HCT116 (cell line): ENCODE results near the gene PURA. TPM values are rescaled to one million over a fixed set of nuclear protein-coding genes. Genes with fewer than 3 reads are reported as not detected.

Source experiments
- ATAC-seq: fragments of 200-7000 bp; cut with Tn5 transposase; 2 replicates; pipeline ENCODE4 v1.9.1; 2020; ENCODE audit warnings: mild to moderate bottlenecking, moderate library complexity
- BruUV-seq: library from RNA; stranded (reverse); fragments of 400-500 nt; replicated peaks from 2 replicates; lab custom pipeline; 2021; lab: Mats Ljungman, UMichigan
- CTCF ChIA-PET: fragments of 300-600 bp; sonication (Branson Sonifier 250); formaldehyde crosslinking; loops from one replicate; lab custom pipeline; 2021; ENCODE audit warnings: antibody characterized with exemption; lab: Charles Lee
- POLR2A ChIA-PET: fragments of 300-600, 350-600 bp; sonication (Branson Sonifier 250); formaldehyde crosslinking; loops from one replicate; lab custom pipeline; 2021; ENCODE audit warnings: antibody characterized with exemption; lab: Charles Lee
- RAD21 ChIA-PET, 2 experiments: fragments of 300-600 bp; sonication (Branson Sonifier 250); formaldehyde crosslinking; loops; one replicate each; lab custom pipeline; 2023; ENCODE audit warnings: low total read pairs in 2 of 2; ENCODE audit not compliant: uncharacterized antibody in 2 of 2, unreplicated experiment in 2 of 2, low non-redundant PET in 1 of 2; lab: Charles Lee
- DNase-seq: peaks from one replicate; pipeline ENCODE4 v3.0.0-alpha.2; 2010; ENCODE audit warnings: low read depth, low spot score
- H2AFZ ChIP-seq: fragments of 200-600 bp; shearing (Covaris generic), sonication (generic); 2 replicates; pipeline ENCODE4 v1.6.1; 2017; ENCODE audit warnings: low read depth, mixed run types, mixed read lengths, antibody characterized with exemption, low read length; ENCODE audit not compliant: poor library complexity, severe bottlenecking
- H3K27ac ChIP-seq: 2 replicates; pipeline ENCODE4 v1.5.1; 2012; ENCODE audit warnings: low read depth, low read length
- H3K27me3 ChIP-seq: fragments of 200-600 bp; sonication (generic); 2 replicates; pipeline ENCODE4 v1.6.1; 2016; ENCODE audit warnings: mixed run types, low read length, mixed read lengths; ENCODE audit not compliant: insufficient read depth
- H3K36me3 ChIP-seq, 2 experiments: fragments of 200-500 bp in 1 of 2; fragments of 200-600 bp in 1 of 2; sonication (Bioruptor generic) in 1 of 2; sonication (generic) in 1 of 2; 2 replicates each; pipeline versions ENCODE4 v1.5.1 to v1.6.1; 2014 to 2016; ENCODE audit warnings: low read length in 2 of 2, inconsistent platforms in 1 of 2, mixed read lengths in 1 of 2, mixed run types in 1 of 2; ENCODE audit not compliant: insufficient read depth in 2 of 2, control insufficient read depth in 1 of 2
- H3K4me1 ChIP-seq, 2 experiments: fragments of 200-600 bp in 1 of 2; sonication (generic) in 1 of 2; 2 replicates each; pipeline versions ENCODE4 v1.5.1 to v1.6.1; 2012 to 2017; ENCODE audit warnings: low read length in 2 of 2, inconsistent platforms in 1 of 2, mild to moderate bottlenecking in 1 of 2, mixed read lengths in 1 of 2, mixed run types in 1 of 2, moderate library complexity in 1 of 2; ENCODE audit not compliant: insufficient read depth in 2 of 2, control insufficient read depth in 1 of 2
- H3K4me2 ChIP-seq: fragments of 200-600 bp; sonication (generic); 2 replicates; pipeline ENCODE4 v1.6.1; 2017; ENCODE audit warnings: mixed run types, low read length, mixed read lengths
- H3K4me3 ChIP-seq, 2 experiments: fragments of 200-600 bp in 1 of 2; sonication (generic) in 1 of 2; replicated peaks in 1 of 2; 2 replicates each; pipeline ENCODE4 v1.5.1; 2011 to 2016; ENCODE audit warnings: low read length in 2 of 2, control low read depth in 1 of 2, low read depth in 1 of 2, mild to moderate bottlenecking in 1 of 2, mixed read lengths in 1 of 2, mixed run types in 1 of 2
- H3K79me2 ChIP-seq: fragments of 200-600 bp; sonication (generic); 2 replicates; pipeline ENCODE4 v1.6.1; 2017; ENCODE audit warnings: mild to moderate bottlenecking, mixed run types, low read length, moderate library complexity, mixed read lengths; ENCODE audit not compliant: insufficient read depth
- H3K9ac ChIP-seq: fragments of 200-600 bp; sonication (generic); 2 replicates; pipeline ENCODE4 v1.6.1; 2016; ENCODE audit warnings: low read length, mixed read lengths
- H3K9me2 ChIP-seq: fragments of 200-600 bp; sonication (generic), shearing (Covaris generic); 2 replicates; pipeline ENCODE4 v1.6.1; 2017; ENCODE audit warnings: mixed run types, mild to moderate bottlenecking, moderate library complexity; ENCODE audit not compliant: insufficient read depth
- H3K9me3 ChIP-seq, 2 experiments: fragments of 200-500 bp in 1 of 2; fragments of 200-600 bp in 1 of 2; sonication (Bioruptor generic) in 1 of 2; sonication (generic) in 1 of 2; 2 replicates each; pipeline ENCODE4 v1.6.1; 2014 to 2017; ENCODE audit warnings: low read length in 2 of 2, mixed read lengths in 2 of 2, inconsistent platforms in 1 of 2, low read depth in 1 of 2, mild to moderate bottlenecking in 1 of 2, mixed run types in 1 of 2, moderate library complexity in 1 of 2; ENCODE audit not compliant: control insufficient read depth in 1 of 2, insufficient read depth in 1 of 2
- H4K20me1 ChIP-seq: fragments of 200-600 bp; sonication (generic), shearing (Covaris generic); 2 replicates; pipeline ENCODE4 v1.6.1; 2017; ENCODE audit warnings: mixed run types, mild to moderate bottlenecking, moderate library complexity; ENCODE audit not compliant: insufficient read depth
- ATF3 ChIP-seq: IDR thresholded peaks from 2 replicates; pipeline ENCODE4 v1.6.1; 2012
- CBX3 ChIP-seq: IDR thresholded peaks from 2 replicates; pipeline ENCODE4 v1.6.1; 2012; ENCODE audit warnings: low read depth
- CEBPB ChIP-seq: IDR thresholded peaks from 2 replicates; pipeline ENCODE4 v1.6.1; 2012; ENCODE audit warnings: low read depth
- EGR1 ChIP-seq: IDR thresholded peaks from 2 replicates; pipeline ENCODE4 v1.6.1; 2012; ENCODE audit warnings: low read depth
- EZH2 ChIP-seq: fragments of 200-600 bp; sonication (generic); IDR thresholded peaks from 2 replicates; pipeline ENCODE4 v1.6.1; 2017; ENCODE audit warnings: antibody characterized with exemption, mixed run types
- EZH2phosphoT487 ChIP-seq: fragments of 200-600 bp; IDR thresholded peaks from 2 replicates; pipeline ENCODE4 v1.6.1; 2018; ENCODE audit warnings: antibody characterized with exemption, borderline replicate concordance
- JUND ChIP-seq: IDR thresholded peaks from 2 replicates; pipeline ENCODE4 v1.6.1; 2012
- MAX ChIP-seq: IDR thresholded peaks from 2 replicates; pipeline ENCODE4 v1.6.1; 2012
- POLR2A ChIP-seq: IDR thresholded peaks from 2 replicates; pipeline ENCODE4 v1.7.0; 2011; ENCODE audit warnings: borderline replicate concordance; ENCODE audit not compliant: insufficient read depth, insufficient read length; ENCODE audit errors: extremely low read depth
- POLR2AphosphoS5 ChIP-seq: IDR thresholded peaks from 2 replicates; pipeline ENCODE4 v1.6.1; 2011; ENCODE audit warnings: mild to moderate bottlenecking, low read depth, low read length, moderate library complexity
- RAD21 ChIP-seq: IDR thresholded peaks from 2 replicates; pipeline ENCODE4 v1.6.1; 2012; ENCODE audit warnings: low read depth, mild to moderate bottlenecking
- SP1 ChIP-seq: IDR thresholded peaks from 2 replicates; pipeline ENCODE4 v1.6.1; 2012; ENCODE audit warnings: low read depth
- SRF ChIP-seq: IDR thresholded peaks from 2 replicates; pipeline ENCODE4 v1.6.1; 2012; ENCODE audit warnings: low read depth
- TCF7L2 ChIP-seq: IDR thresholded peaks from 2 replicates; pipeline ENCODE4 v1.7.0; 2011; ENCODE audit warnings: borderline replicate concordance, inconsistent platforms; ENCODE audit not compliant: insufficient read depth, insufficient read length; ENCODE audit errors: extremely low read depth
- YY1 ChIP-seq: IDR thresholded peaks from 2 replicates; pipeline ENCODE4 v1.6.1; 2011; ENCODE audit warnings: low read length, low read depth, moderate library complexity, mild to moderate bottlenecking; ENCODE audit not compliant: insufficient replicate concordance; ENCODE audit errors: extremely low read depth
- ZBTB33 ChIP-seq: IDR thresholded peaks from 2 replicates; pipeline ENCODE4 v1.6.1; 2011; ENCODE audit warnings: mild to moderate bottlenecking, low read length, moderate library complexity; ENCODE audit not compliant: insufficient replicate concordance; ENCODE audit errors: extremely low read depth
- ZFX ChIP-seq: fragments of 450-650 bp; IDR thresholded peaks from 2 replicates; pipeline ENCODE4 v1.6.1; 2017
- intact Hi-C: fragments of 100-400 bp; cut with micrococcal nuclease; formaldehyde crosslinking; loops from 2 replicates; pipeline ENCODE4 v1.10.0; 2022
- total RNA-seq: library from RNA; stranded (reverse); gene quantifications from one replicate; pipeline ENCODE4 v1.2.1, GENCODE V29; 2021; ENCODE audit not compliant: unreplicated experiment

PURA gene
- total RNA-seq, 1 experiment from 2014 or later: 15.2 TPM

- ChIA-PET CTCF (no interaction called here), POLR2A (no interaction called here), RAD21 (interaction anchor here in 1 of 2 experiments (0.5 kb wide), 1 partner anchor 160 kb away, joined by 10 read pairs; no protein-coding TSS in a partner anchor)
- intact Hi-C loops: no loop called here
- Histone ChIP-seq H3K4me3 (no peak overlapping the region), H3K4me1 (peaks cover 4 to 23% of the 10 kb centered on the region in 2 experiments; a peak in 3 of 4 replicates), H3K27me3 (no peaks in the 10 kb centered on the region), H3K9ac (no peak overlapping the region), H3K9me3 (no peaks in the 10 kb centered on the region), H2AFZ (no peak overlapping the region), H3K36me3 (no peaks in the 10 kb centered on the region), H3K79me2 (peaks cover 47% of the 10 kb centered on the region), H3K27ac (no peak overlapping the region), H3K9me2 (no peaks in the 10 kb centered on the region), H3K4me2 (no peak overlapping the region), H4K20me1 (no peaks in the 10 kb centered on the region)
- ATAC-seq (no peak), DNase-seq (no peak)
- no TSS peak for BruUV-seq
- no peak for TF ChIP-seq YY1
- no peak for TF ChIP-seq POLR2AphosphoS5
- no peak for TF ChIP-seq RAD21
- TF ChIP-seq JUND: no peak
- no peak for TF ChIP-seq EZH2phosphoT487
Measured at GRCh38 chr5:140116716-140117115, 2.8 kb downstream of the PURA start.

DNA sequence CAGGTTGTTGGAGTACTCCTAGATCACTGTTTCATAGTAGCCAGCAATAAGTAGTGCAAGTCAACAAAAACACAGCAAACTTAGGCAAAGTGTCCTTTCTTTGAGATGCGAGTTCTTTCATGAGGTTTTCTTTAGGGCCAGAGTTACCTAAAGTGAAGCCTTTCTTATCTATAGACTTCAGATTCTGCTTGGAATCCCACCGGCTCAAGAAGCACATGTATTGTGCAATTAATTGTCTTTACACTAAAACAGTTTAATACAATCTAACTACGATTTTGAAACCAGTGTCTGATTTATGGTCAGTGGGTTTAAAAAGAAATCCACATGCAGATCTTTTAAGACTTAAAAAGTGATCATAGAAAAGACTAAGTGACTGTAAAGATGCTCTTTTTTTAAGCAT, 3.6 kb downstream of the PURA start:
- CTCF ChIA-PET: no interaction called here
- Histone ChIP-seq H3K4me2 (no peak overlapping the region), H3K4me1 (peaks cover 4 to 17% of the 10 kb centered on the region in 2 experiments; a peak in 3 of 4 replicates), H3K36me3 (no peaks in the 10 kb centered on the region), H3K79me2 (peaks cover 38% of the 10 kb centered on the region), H3K27ac (no peak overlapping the region), H3K27me3 (no peaks in the 10 kb centered on the region), H3K4me3 (no peak overlapping the region), H3K9me2 (no peaks in the 10 kb centered on the region), H3K9me3 (no peaks in the 10 kb centered on the region), H4K20me1 (no peaks in the 10 kb centered on the region), H3K9ac (no peak overlapping the region), H2AFZ (no peak overlapping the region)
- no TSS peak for BruUV-seq
- intact Hi-C loops: no loop called here
- ATAC-seq (no peak), DNase-seq (no peak)
- RAD21 ChIA-PET: interaction anchor here in 1 of 2 experiments (1.1 kb wide), 1 partner anchor 26 kb away, joined by 3 read pairs; no protein-coding TSS in a partner anchor
- POLR2A ChIA-PET: no interaction called here
- no peak for TF ChIP-seq CBX3
- TF ChIP-seq ZFX: no peak
- no peak for TF ChIP-seq JUND
- no peak for TF ChIP-seq EGR1
- no peak for TF ChIP-seq POLR2AphosphoS5
- no peak for TF ChIP-seq MAX
- TF ChIP-seq ATF3: no peak
- TF ChIP-seq SP1: no peak
- TF ChIP-seq YY1: no peak
- TF ChIP-seq CEBPB: no peak
- TF ChIP-seq POLR2A: no peak
- no peak for TF ChIP-seq ZBTB33
- no peak for TF ChIP-seq TCF7L2
- no peak for TF ChIP-seq EZH2
- TF ChIP-seq SRF: no peak
